A673 (cell line): Measurements from ENCODE around the gene TGFA.

ENCODE experiments used
- CTCF ChIP-seq: fragments of 300-800, 200-600 bp; sonication (generic); conservative IDR thresholded peaks from 2 replicates; pipeline ENCODE4 v1.5.1; 2017; ENCODE audit warnings: low read depth, mild to moderate bottlenecking, antibody characterized with exemption, low read length, moderate library complexity, mixed read lengths
- EZH2 ChIP-seq: fragments of 200-600 bp; sonication (generic); IDR thresholded peaks from 2 replicates; pipeline ENCODE4 v1.6.1; 2017; ENCODE audit warnings: borderline replicate concordance, low read depth, mild to moderate bottlenecking, mixed read lengths, antibody characterized with exemption, low read length; ENCODE audit not compliant: poor library complexity, severe bottlenecking

- TF ChIP-seq EZH2 (no peak), CTCF (no peak)
These were observed 31.0 kb downstream of the TGFA start for GRCh38 chr2:70522627-70523026.
